Measurements from ENCODE around the gene IL6. TPM values are rescaled to one million over a fixed set of nuclear protein-coding genes. Genes with fewer than 3 reads are reported as not detected.

The IL6 gene
- total RNA-seq, 1 experiment from 2014 or later: 0.85 TPM

GRCh38 chr7:22722536-22723180, 4.3 kb upstream of the IL6 start:
- H3K4me2 ChIP-seq (ENCODE audit: insufficient read depth, insufficient read length, low read length): no peak overlapping the region
- no peak overlapping the region for H3K18ac ChIP-seq (ENCODE audit: insufficient read length, low read depth, low read length)
- H3K79me1 ChIP-seq (ENCODE audit: insufficient read depth, low read depth, low read length, poor library complexity, severe bottlenecking): no peaks in the 10 kb centered on the region
- H2BK12ac ChIP-seq (ENCODE audit: insufficient read length, low read depth, low read length): no peak overlapping the region
- 0 out of 2 replicates have a peak, but pooled peaks cover 4% of the 10 kb centered on the region for H3K4me1 ChIP-seq (ENCODE audit: insufficient read depth, low read length)
- no peaks in the 10 kb centered on the region for H3K79me2 ChIP-seq (ENCODE audit: insufficient read depth, low read length)
- no peak overlapping the region for H3K14ac ChIP-seq (ENCODE audit: insufficient read depth, low read length)
- no peaks in the 10 kb centered on the region for H4K20me1 ChIP-seq (ENCODE audit: control insufficient read depth, insufficient read depth, insufficient read length)
- no peaks in the 10 kb centered on the region for H3K9me3 ChIP-seq (ENCODE audit: control insufficient read depth, low read depth, low read length)
- no peak overlapping the region for H2AK5ac ChIP-seq (ENCODE audit: insufficient read length, low read length)
- no peak overlapping the region for H4K8ac ChIP-seq (replicated peaks; ENCODE audit: insufficient read length, low read depth, low read length)
- H4K91ac ChIP-seq (ENCODE audit: insufficient read length, low read depth, low read length): no peak overlapping the region
- no peak overlapping the region for H3K4ac ChIP-seq (ENCODE audit: low read depth, low read length)
- Mint-ChIP-seq H3K9me3 (no peaks in the 10 kb centered on the region), H3K4me1 (peaks cover 33 to 50% of the 10 kb centered on the region in 2 experiments), H3K4me3 (no peak overlapping the region), H3K36me3 (ENCODE audit: insufficient read depth in 1 of 3, low read depth in 3 of 3) (no peaks in the 10 kb centered on the region), H3K27me3 (ENCODE audit: low read depth) (peaks cover 3% of the 10 kb centered on the region), H3K27ac (no peak overlapping the region)
- no peak overlapping the region for H2BK20ac ChIP-seq (ENCODE audit: low read depth, low read length, poor library complexity, severe bottlenecking)
- no peak overlapping the region for H2BK5ac ChIP-seq (ENCODE audit: insufficient read length, low read length)
- no peak overlapping the region for H2AFZ ChIP-seq (ENCODE audit: low read length)
- WGBS (ENCODE audit: extremely low coverage, insufficient read length, low lambda C conversion rate): no CpG with 5 or more reads among the region's 6 CpGs
- H2BK15ac ChIP-seq (ENCODE audit: low read depth, low read length): no peak overlapping the region
- H3T11ph ChIP-seq (ENCODE audit: low read length): no peak overlapping the region
- no peak overlapping the region for H2BK120ac ChIP-seq (ENCODE audit: low read depth, low read length, poor library complexity, severe bottlenecking)
- DNase-seq: no peak
- no peaks in the 10 kb centered on the region for H3K27me3 ChIP-seq (ENCODE audit: insufficient read depth, low read length)
- no peak overlapping the region for H4K5ac ChIP-seq (ENCODE audit: insufficient read length, low read depth, low read length)
- no peak for TF ChIP-seq CTCF (conservative IDR thresholded peaks at IDR 0.05)
- H3K9ac ChIP-seq (ENCODE audit: extremely low read depth, insufficient read length, low read length): no peak overlapping the region
- H3K23me2 ChIP-seq (ENCODE audit: insufficient read length, low read depth, low read length, poor library complexity, severe bottlenecking): peaks cover 2% of the 10 kb centered on the region
- no peak overlapping the region for H3K56ac ChIP-seq (ENCODE audit: insufficient read length, low read depth, low read length)
- H3K27ac ChIP-seq (ENCODE audit: insufficient read length, low read depth, low read length): no peak overlapping the region
- H3K23ac ChIP-seq (ENCODE audit: insufficient read length, low read depth, low read length): no peak overlapping the region

All from H9 (cell line).